ENCODE measurements around the gene EFEMP1.

DNA sequence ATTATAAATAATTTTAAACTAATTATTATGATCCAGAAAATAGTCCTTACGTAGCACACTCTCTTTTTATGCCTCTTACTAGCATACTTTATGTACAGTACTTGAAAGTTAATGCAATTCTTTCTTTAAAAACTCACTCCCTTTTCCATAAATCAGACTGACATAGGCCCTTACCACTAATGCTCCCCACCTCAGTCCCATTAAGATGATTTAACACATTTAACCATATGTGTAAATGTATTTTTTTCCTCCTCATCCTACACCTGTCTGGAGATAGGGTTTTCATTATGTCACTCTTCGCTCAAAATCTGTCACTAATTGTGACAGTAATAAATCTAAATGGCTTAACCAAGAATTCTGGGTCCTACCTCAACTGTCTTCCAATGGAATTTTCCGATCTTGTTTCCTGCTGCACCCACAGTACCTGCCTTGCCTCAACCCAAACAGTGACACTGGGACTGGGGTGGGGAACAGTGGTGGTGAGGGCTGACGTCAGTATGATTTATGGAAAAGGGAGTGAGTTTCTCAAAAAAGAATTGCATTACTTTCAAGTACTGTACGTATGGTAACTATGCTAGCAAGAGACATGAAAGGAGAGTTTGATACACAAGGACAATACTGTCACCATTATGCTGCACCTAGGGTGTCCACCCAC is 25.1 kb downstream of the EFEMP1 start:
- TF ChIP-seq, protein P1, sequence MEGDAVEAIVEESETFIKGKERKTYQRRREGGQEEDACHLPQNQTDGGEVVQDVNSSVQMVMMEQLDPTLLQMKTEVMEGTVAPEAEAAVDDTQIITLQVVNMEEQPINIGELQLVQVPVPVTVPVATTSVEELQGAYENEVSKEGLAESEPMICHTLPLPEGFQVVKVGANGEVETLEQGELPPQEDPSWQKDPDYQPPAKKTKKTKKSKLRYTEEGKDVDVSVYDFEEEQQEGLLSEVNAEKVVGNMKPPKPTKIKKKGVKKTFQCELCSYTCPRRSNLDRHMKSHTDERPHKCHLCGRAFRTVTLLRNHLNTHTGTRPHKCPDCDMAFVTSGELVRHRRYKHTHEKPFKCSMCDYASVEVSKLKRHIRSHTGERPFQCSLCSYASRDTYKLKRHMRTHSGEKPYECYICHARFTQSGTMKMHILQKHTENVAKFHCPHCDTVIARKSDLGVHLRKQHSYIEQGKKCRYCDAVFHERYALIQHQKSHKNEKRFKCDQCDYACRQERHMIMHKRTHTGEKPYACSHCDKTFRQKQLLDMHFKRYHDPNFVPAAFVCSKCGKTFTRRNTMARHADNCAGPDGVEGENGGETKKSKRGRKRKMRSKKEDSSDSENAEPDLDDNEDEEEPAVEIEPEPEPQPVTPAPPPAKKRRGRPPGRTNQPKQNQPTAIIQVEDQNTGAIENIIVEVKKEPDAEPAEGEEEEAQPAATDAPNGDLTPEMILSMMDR (IDR thresholded peaks at IDR 0.05) = no peak
- TF ChIP-seq POLR2A (IDR thresholded peaks at IDR 0.05) = no peak

Data from heart left ventricle (tissue), 13 donors.